A673 (cell line): ENCODE results near the gene CCDC15. TPM values are rescaled to one million over a fixed set of nuclear protein-coding genes. Genes with fewer than 3 reads are reported as not detected.

Source experiments
- BruUV-seq: library from RNA; stranded (reverse); fragments of 400-500 nt; replicated peaks from 2 replicates; lab custom pipeline; 2021; lab: Mats Ljungman, UMichigan
- CTCF ChIA-PET: fragments of 300-600 bp; sonication (Branson Sonifier 250); formaldehyde crosslinking; loops from one replicate; lab custom pipeline; 2022; ENCODE audit warnings: antibody characterized with exemption; lab: Charles Lee
- POLR2A ChIA-PET: fragments of 300-600 bp; sonication (Branson Sonifier 250); formaldehyde crosslinking; loops from one replicate; lab custom pipeline; 2022; ENCODE audit warnings: antibody characterized with exemption; ENCODE audit not compliant: low non-redundant PET; lab: Charles Lee
- DNase-seq: peaks from one replicate; pipeline ENCODE4 v3.0.0-alpha.2; 2015; ENCODE audit warnings: low spot score
- H3K27ac ChIP-seq: fragments of 200-600 bp; sonication (generic); 2 replicates; pipeline ENCODE4 v1.5.1; 2016; ENCODE audit warnings: mixed run types, low read depth, mild to moderate bottlenecking, mixed read lengths, antibody characterized with exemption, low read length; ENCODE audit not compliant: poor library complexity, severe bottlenecking
- H3K27me3 ChIP-seq: fragments of 200-600 bp; sonication (generic); replicated peaks from 2 replicates; pipeline ENCODE4 v1.6.1; 2017; ENCODE audit warnings: mixed run types, low read depth, mild to moderate bottlenecking, mixed read lengths, antibody characterized with exemption, low read length; ENCODE audit not compliant: insufficient read depth, poor library complexity
- H3K36me3 ChIP-seq: fragments of 200-600 bp; sonication (generic); 2 replicates; pipeline ENCODE4 v1.6.1; 2016; ENCODE audit warnings: mixed run types, mild to moderate bottlenecking, mixed read lengths, antibody characterized with exemption, low read length; ENCODE audit not compliant: insufficient read depth, poor library complexity, severe bottlenecking
- H3K4me1 ChIP-seq: fragments of 200-600 bp; sonication (generic); 2 replicates; pipeline ENCODE4 v1.6.1; 2017; ENCODE audit warnings: mixed run types, mild to moderate bottlenecking, mixed read lengths, antibody characterized with exemption, low read length; ENCODE audit not compliant: insufficient read depth, poor library complexity, severe bottlenecking
- H3K4me3 ChIP-seq: fragments of 200-600 bp; sonication (generic); 2 replicates; pipeline ENCODE4 v1.5.1; 2016; ENCODE audit warnings: low read depth, mixed run types, mild to moderate bottlenecking, mixed read lengths, low read length; ENCODE audit not compliant: poor library complexity, severe bottlenecking
- H3K9me3 ChIP-seq: fragments of 200-600 bp; sonication (generic); 2 replicates; pipeline ENCODE4 v1.6.1; 2016; ENCODE audit warnings: mixed run types, low read depth, mild to moderate bottlenecking, mixed read lengths, antibody characterized with exemption, low read length; ENCODE audit not compliant: poor library complexity, severe bottlenecking
- CTCF ChIP-seq: fragments of 300-800, 200-600 bp; sonication (generic); conservative IDR thresholded peaks from 2 replicates; pipeline ENCODE4 v1.5.1; 2017; ENCODE audit warnings: low read depth, mild to moderate bottlenecking, antibody characterized with exemption, low read length, moderate library complexity, mixed read lengths
- EZH2 ChIP-seq: fragments of 200-600 bp; sonication (generic); IDR thresholded peaks from 2 replicates; pipeline ENCODE4 v1.6.1; 2017; ENCODE audit warnings: borderline replicate concordance, low read depth, mild to moderate bottlenecking, mixed read lengths, antibody characterized with exemption, low read length; ENCODE audit not compliant: poor library complexity, severe bottlenecking
- intact Hi-C: fragments of 100-400 bp; cut with micrococcal nuclease; formaldehyde crosslinking; loops from one replicate; pipeline ENCODE4 v1.10.0; 2022; ENCODE audit not compliant: unreplicated experiment
- total RNA-seq: library from RNA; stranded (reverse); gene quantifications from 2 replicates; pipeline ENCODE4 v1.2.3, GENCODE V29; 2021

The CCDC15 gene
- total RNA-seq, 1 experiment from 2014 or later, result 5.4 TPM

GRCh38 chr11:125005491-125005890, 51.5 kb downstream of the CCDC15 start:
- Histone ChIP-seq H3K36me3 (no peaks in the 10 kb centered on the region), H3K9me3 (no peaks in the 10 kb centered on the region), H3K27ac (no peak overlapping the region), H3K4me3 (no peak overlapping the region), H3K4me1 (no peaks in the 10 kb centered on the region), H3K27me3 (no peaks in the 10 kb centered on the region)
- TF ChIP-seq EZH2 (no peak), CTCF (no peak)
- intact Hi-C loops, result no loop called here
- no peak for DNase-seq
- ChIA-PET POLR2A (no interaction called here), CTCF (no interaction called here)
- BruUV-seq, result no TSS peak

- H3K4me1 ChIP-seq, result no peaks in the 10 kb centered on the region
- TF ChIP-seq CTCF, result no peak
- TF ChIP-seq EZH2, result no peak
- intact Hi-C loops, result no loop called here
- H3K4me3 ChIP-seq, result no peak overlapping the region
- no peak overlapping the region for H3K27ac ChIP-seq
- CTCF ChIA-PET, result no interaction called here
- H3K36me3 ChIP-seq, result no peaks in the 10 kb centered on the region
- BruUV-seq, result no TSS peak
- POLR2A ChIA-PET, result no interaction called here
- H3K9me3 ChIP-seq, result no peaks in the 10 kb centered on the region
- no peak for DNase-seq
- no peaks in the 10 kb centered on the region for H3K27me3 ChIP-seq
Measured at GRCh38 chr11:125016413-125016812, 62.4 kb downstream of the CCDC15 start.

- no peaks in the 10 kb centered on the region for H3K27me3 ChIP-seq
- BruUV-seq, result no TSS peak
- no peaks in the 10 kb centered on the region for H3K4me1 ChIP-seq
- no peak for TF ChIP-seq EZH2
- no peak for TF ChIP-seq CTCF
- DNase-seq, result no peak
- no peak overlapping the region for H3K27ac ChIP-seq
- ChIA-PET POLR2A (no interaction called here), CTCF (no interaction called here)
- intact Hi-C loops, result no loop called here
- no peaks in the 10 kb centered on the region for H3K36me3 ChIP-seq
- H3K4me3 ChIP-seq, result no peak overlapping the region
- H3K9me3 ChIP-seq, result no peaks in the 10 kb centered on the region
Measured at GRCh38 chr11:125020342-125020741, 66.3 kb downstream of the CCDC15 start.
